Measurements from ENCODE around the gene APH1B. TPM values are rescaled to one million over a fixed set of nuclear protein-coding genes. Genes with fewer than 3 reads are reported as not detected.

Gene APH1B
- total and polyA plus RNA-seq, 2 of the 4 experiments (the other 2 are of a cell fraction) = 7.0 to 7.7 TPM

- Histone ChIP-seq H2BK20ac (ENCODE audit: low read depth, low read length) (peak overlapping the region; percentile 51; the same call in 1 of the 2 replicates), H3K14ac (replicated peaks; ENCODE audit: low read depth, low read length) (peak overlapping the region; percentile 22; the same call in 1 of the 2 replicates), H2AFZ (replicated peaks; ENCODE audit: low read length, poor library complexity) (no peak overlapping the region), H3K9me1 (ENCODE audit: insufficient read depth, low read length) (peaks cover 13% of the 10 kb centered on the region), H3K79me1 (ENCODE audit: low read depth in 1 of 2, low read length in 2 of 2) (peaks cover 5 to 28% of the 10 kb centered on the region in 2 experiments; a peak in 2 of 4 replicates), H3K56ac (ENCODE audit: extremely low read depth, insufficient read depth, low read length) (no peak overlapping the region), H3K9ac (ENCODE audit: low read depth, low read length) (no peak overlapping the region), H4K20me1 (ENCODE audit: insufficient read depth, low read length) (no peaks in the 10 kb centered on the region), H3K23ac (ENCODE audit: low read depth, low read length) (no peak overlapping the region), H3K9me3 (ENCODE audit: control insufficient read depth, insufficient read depth, low read length) (no peaks in the 10 kb centered on the region), H2AK9ac (replicated peaks; ENCODE audit: low read depth, low read length, poor library complexity) (peak overlapping the region; percentile 73), H3K27me3 (ENCODE audit: control insufficient read depth, insufficient read depth, low read length) (no peaks in the 10 kb centered on the region), H3K4me3 (ENCODE audit: insufficient read depth, low read depth, low read length) (no peak overlapping the region), H3K4me2 (ENCODE audit: low read depth, low read length) (no peak overlapping the region), H2BK120ac (ENCODE audit: low read depth, low read length) (peak overlapping the region; percentile 11), H2BK5ac (ENCODE audit: low read depth, low read length, poor library complexity, severe bottlenecking) (peak overlapping the region; percentile 13), H4K8ac (ENCODE audit: low read depth in 2 of 2, low read length in 2 of 2) (peak overlapping the region in 1 of 2 experiments; percentile 24; a peak in 1 of 4 replicates), H2AK5ac (ENCODE audit: low read depth, low read length) (peak overlapping the region; percentile 37; the same call in 1 of the 2 replicates), H3K18ac (ENCODE audit: low read depth, low read length) (no peak overlapping the region), H2BK15ac (ENCODE audit: low read depth, low read length) (peak overlapping the region; percentile 66; the same call in 1 of the 3 replicates), H3K36me3 (ENCODE audit: control insufficient read depth, insufficient read depth, low read length) (peaks cover 11% of the 10 kb centered on the region), H3K27ac (ENCODE audit: insufficient read depth, low read length) (no peak overlapping the region), H4K91ac (ENCODE audit: insufficient read depth, low read depth, low read length) (peak overlapping the region; percentile 60), H3K4ac (ENCODE audit: low read depth, low read length) (peak overlapping the region; percentile 3; the same call in 1 of the 2 replicates), H4K5ac (ENCODE audit: low read depth, low read length) (no peak overlapping the region), H3K4me1 (ENCODE audit: control insufficient read depth, insufficient read depth, low read length) (peaks cover 2% of the 10 kb centered on the region; the same call in 1 of the 2 replicates)
- DNase-seq = peak; percentile 52
- CTCF ChIA-PET = no interaction called here
- WGBS, 2 experiments (ENCODE audit: extremely low coverage in 2 of 2, insufficient read length in 1 of 2) = 80% methylated on average over 2 of the region's 5 CpGs; no CpG with 5 or more reads in 1 of the 2 experiments
- BruUV-seq (replicated peaks) = no TSS peak
- POLR2A ChIA-PET (ENCODE audit: unreplicated experiment) = no interaction called here
- in situ Hi-C loops (cut with MboI; ENCODE audit: low sequenced_read_pairs) = loop anchor here (25.0 kb wide), 1 partner anchor 770 kb away; no protein-coding TSS in a partner anchor
- dilution Hi-C loops (cut with HindIII; ENCODE audit: low sequenced_read_pairs, unreplicated experiment) = no loop called here
- ATAC-seq (ENCODE audit: low read depth) = no peak
- intact Hi-C loops (cut with micrococcal nuclease) = loop anchor here (10.0 kb wide), 1 partner anchor 782 kb away; no protein-coding TSS in a partner anchor
- TF ChIP-seq CTCF (conservative IDR thresholded peaks at IDR 0.05; ENCODE audit: low read depth, low read length) = no peak
- TF ChIP-seq FOS (IDR thresholded peaks at IDR 0.05; ENCODE audit: low read depth, low read length) = no peak
- TF ChIP-seq RCOR1 (IDR thresholded peaks at IDR 0.05; ENCODE audit: insufficient replicate concordance, low read length) = no peak
- TF ChIP-seq ELK1 (IDR thresholded peaks at IDR 0.05; ENCODE audit: borderline replicate concordance, low read depth, low read length) = no peak
- peak; percentile 71 for TF ChIP-seq CEBPB (IDR thresholded peaks at IDR 0.05; ENCODE audit: low read depth, low read length)
- TF ChIP-seq RAD21 (IDR thresholded peaks at IDR 0.05; ENCODE audit: low read length) = no peak
- no peak for TF ChIP-seq SMC3 (IDR thresholded peaks at IDR 0.05; ENCODE audit: low read depth, low read length)
- no peak for TF ChIP-seq CHD1 (IDR thresholded peaks at IDR 0.05; ENCODE audit: low read depth, low read length)
- TF ChIP-seq MXI1 (IDR thresholded peaks at IDR 0.05; ENCODE audit: borderline replicate concordance, low read depth, low read length) = no peak
- no peak for TF ChIP-seq RFX5 (IDR thresholded peaks at IDR 0.05; ENCODE audit: low read depth, low read length)
- TF ChIP-seq MAZ (IDR thresholded peaks at IDR 0.05; ENCODE audit: borderline replicate concordance, low read depth, low read length) = no peak
- TF ChIP-seq USF2 (IDR thresholded peaks at IDR 0.05; ENCODE audit: low read depth, low read length) = no peak
- TF ChIP-seq NFE2L2 (IDR thresholded peaks at IDR 0.05; ENCODE audit: low read depth, low read length) = peak; percentile 37
- TF ChIP-seq BHLHE40 (IDR thresholded peaks at IDR 0.05; ENCODE audit: low read depth, low read length) = no peak
These were observed 15.4 kb downstream of the APH1B start for GRCh38 chr15:63292771-63293170.

Data from IMR-90 (cell line).